NT2/D1 (cell line): ENCODE data around the gene PRM3.

Experiments
- SUZ12 ChIP-seq: IDR thresholded peaks from 2 replicates; pipeline ENCODE4 v1.6.1; 2011; ENCODE audit not compliant: insufficient read length, insufficient read depth; ENCODE audit errors: extremely low read depth
- YY1 ChIP-seq: IDR thresholded peaks from 2 replicates; pipeline ENCODE4 v1.6.1; 2011; ENCODE audit not compliant: insufficient read length, insufficient read depth
- ZNF274 ChIP-seq: IDR thresholded peaks from 2 replicates; pipeline ENCODE4 v1.6.1; 2011; ENCODE audit warnings: mild to moderate bottlenecking, low read depth, low read length

GRCh38 chr16:11254913-11255736 lies 18.3 kb downstream of the PRM3 start:
- no peak for TF ChIP-seq SUZ12
- TF ChIP-seq YY1: no peak
- TF ChIP-seq ZNF274: no peak
